ENCODE measurements around the gene GABRG1.

Gene GABRG1

DNA sequence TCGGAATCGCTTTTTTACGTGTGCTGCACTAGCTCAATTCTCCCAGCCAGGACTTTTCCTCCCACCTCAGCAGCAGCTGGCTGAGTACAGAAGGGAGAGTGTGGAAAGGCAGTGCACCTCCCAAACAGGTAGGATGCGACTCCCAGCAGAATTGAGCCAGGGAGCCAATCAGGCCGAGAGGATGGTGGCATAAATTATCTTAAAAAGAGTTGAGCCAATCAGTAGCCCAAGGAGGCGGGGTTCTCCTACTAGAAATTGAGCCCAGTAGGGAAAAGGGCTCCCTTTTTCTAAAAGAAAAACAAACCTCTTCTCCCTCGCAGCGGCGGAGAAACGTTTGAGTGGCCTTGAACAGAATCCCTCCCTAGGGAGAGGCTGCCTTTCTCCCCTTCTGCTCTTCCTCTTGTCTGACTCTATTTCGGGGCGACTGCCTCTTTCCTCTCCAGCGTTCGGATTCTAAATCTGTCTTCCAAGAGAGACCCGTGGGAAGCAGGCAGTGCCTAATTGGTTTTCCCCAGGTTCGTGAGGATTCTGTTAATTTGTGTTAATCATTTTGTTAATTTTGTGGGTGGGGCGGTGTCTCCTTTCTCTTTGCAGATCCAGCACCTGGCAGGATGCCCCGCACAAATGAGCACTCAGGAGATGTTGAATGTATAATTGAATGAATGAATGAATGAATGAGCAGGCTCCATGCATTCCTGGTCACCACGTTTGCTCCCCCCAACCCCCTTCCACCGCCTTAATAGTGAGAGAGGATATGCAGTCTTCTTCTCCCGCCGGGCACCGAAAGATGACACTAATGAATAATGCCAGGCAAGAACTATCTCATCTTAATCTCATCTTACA is at the start of gene GABRG1:
Gene GABRG1, minus strand, starts transcription at position 142 of the 843 bp plus-strand sequence. Its CDS starts 141 bp downstream, at position 1.
- DNase-seq: no peak

DNA sequence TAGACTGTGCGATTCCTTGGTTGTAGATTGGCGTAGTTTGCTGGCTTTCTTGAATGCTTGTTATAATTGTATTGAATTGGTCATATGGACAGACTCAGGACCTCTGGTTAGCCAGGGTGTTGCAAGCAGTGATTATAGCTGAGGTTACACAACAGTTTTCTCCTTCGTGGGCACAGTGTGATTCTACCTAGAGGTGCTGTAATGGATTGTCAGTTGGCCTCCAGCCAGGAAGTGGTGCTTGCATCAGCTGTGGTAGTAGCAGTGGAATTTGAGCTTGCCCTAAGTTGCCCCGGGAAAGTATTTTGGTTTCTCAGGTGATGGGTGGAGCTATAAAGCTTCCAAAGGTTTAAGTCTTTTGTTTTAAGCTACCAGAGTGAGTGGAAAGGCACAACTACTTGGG is 23.1 kb upstream of the GABRG1 start:
- no peak for DNase-seq

DNA sequence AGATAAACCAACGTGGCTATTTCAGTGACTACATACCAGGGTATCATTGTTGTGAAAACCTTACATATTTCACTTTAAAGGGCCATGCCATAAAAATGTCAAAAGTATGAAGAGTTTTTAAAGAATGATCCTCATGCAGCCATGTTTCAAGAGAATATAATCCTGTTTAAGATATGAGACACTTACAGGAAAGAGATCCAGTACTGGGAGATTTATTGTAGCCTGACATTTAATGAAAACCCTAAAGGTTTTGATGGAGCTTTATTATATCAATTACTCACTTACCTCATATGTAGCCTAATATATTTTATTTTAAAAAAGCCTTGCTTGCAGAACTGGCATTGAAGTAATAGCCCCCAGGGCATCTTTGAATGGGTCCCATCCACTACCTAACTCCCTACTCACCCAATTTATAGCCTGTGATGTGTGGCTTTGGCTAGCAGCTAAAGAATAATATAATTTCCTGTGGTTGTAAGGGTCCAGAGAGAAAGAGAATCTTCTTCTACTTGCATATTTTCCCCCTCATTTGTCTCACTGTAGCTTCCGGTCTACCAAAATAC is 7.7 kb upstream of the GABRG1 start:
- no peak for DNase-seq

DNA sequence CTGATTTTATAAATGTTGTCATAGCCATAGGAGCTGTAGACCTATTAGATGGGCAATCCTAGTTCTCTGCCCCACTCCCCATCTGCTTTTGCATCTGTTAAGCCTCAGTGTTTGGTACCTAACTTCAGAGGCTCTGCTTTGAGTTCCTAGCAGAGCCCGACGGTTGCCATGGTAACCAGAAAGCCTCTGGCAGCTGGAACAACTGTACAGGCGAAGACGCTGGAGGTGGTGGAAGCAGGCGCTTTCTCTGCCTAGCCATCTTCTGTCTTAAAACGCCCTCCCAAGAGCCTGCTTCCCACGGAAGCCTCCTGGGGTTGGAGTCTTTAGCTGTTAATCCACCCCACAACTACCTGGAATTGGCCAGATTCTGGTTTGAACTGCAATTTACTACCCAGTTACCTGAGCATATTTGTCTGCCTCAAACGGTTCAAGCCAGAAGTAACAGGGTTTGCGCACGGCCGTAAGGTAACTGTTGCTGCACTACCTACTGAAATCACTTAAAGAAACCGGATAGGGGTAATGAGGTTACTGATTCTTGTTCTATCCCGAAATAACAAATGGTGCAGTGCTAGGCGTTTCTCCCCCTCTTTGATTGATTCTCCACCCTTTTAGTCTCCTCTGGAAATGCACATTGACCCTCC is 1.0 kb upstream of the GABRG1 start:
- DNase-seq: peak; percentile 13

DNA sequence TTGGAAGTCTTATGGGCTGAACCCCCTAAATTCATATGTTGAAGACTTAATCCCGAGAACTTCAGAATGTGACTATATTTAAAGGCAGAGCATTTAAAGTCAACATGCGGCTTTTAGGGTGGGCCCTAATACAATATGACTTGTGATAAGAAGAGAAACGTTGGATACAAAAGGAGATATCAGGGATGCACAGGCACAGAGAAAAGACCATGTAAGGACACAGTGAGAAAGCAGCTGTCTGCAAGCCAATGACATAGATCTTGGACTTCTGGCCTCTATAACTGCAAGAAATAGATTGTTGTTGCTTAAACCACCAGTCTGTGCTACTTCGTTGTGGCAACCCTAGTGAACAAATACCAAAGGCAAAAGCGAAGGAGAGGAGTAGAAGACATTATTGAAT is 42.2 kb downstream of the GABRG1 start:
- no peak for DNase-seq

DNA sequence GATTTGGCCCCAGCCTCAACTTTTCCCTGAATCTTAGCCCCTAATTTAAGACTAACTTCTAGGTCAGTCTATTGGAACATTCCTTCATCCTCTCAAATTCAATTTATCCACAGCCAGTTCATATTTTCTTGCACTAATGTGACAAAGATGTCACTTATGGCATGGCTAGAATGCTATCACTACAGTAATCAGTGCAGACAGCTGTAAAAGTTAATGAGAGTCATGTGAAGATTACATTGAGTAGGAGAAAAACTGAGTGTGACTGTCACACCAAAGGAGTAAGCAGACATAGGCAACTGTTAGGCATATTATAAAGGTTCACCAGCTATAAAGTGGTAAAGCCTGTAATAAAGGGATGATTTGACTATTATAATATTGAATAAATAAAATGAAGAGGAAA is 42.6 kb downstream of the GABRG1 start:
- DNase-seq: no peak

DNA sequence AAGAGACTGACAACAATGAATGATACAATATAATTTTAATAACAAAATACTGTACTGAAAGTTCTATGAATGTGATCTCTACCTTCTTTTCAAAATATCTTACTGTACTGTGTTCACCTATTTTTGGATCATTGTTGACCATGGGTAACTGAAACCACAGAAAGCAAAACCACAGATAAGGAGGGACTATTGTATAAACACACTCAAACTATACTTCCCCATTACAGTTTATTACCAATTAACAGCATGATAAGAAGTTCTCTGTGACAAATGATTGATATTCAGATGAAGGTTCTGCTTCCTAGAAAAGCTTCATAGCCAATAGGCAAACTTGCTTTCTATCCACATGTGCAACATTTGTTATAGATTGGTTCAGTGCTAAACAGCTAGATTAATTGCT is 50.1 kb downstream of the GABRG1 start:
- DNase-seq: no peak

DNA sequence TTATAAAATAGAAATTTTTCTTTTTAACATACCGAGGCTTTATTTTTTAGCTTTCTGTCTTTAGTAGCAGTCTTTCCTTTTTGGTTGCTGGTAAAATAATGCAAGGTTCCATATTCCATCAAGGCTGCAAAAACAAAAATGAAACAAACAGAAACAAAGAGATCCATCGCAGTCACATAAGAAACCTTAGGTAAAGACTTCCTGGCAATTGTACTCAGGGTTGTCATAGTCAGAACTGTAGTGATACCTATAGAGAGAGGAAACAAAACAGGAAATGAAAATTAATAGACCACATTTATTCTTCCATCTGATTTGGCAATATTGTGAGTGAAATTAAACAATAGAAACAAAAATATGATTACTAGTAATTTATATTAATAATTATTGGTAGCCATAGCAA is 72.5 kb downstream of the GABRG1 start:
- no peak for DNase-seq

DNA sequence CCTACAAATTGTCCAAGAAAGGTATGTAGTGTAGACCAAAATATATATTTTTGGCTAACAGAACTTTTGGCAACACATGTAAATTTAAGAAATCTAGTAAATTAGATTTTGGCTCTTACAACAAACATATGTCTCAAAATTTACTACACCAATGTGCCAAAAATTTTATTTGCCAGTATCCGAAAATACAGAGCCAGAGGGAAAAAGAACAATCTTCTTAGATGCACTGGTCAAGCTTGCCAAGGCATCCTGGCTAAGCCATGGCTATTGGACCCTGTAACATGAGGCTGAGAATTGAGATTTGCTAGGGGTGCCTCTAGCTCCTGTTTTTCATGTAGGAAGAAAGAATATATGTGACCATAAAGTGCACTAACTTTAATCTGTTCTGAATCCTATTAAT is 91.8 kb downstream of the GABRG1 start:
- DNase-seq: no peak

DNA sequence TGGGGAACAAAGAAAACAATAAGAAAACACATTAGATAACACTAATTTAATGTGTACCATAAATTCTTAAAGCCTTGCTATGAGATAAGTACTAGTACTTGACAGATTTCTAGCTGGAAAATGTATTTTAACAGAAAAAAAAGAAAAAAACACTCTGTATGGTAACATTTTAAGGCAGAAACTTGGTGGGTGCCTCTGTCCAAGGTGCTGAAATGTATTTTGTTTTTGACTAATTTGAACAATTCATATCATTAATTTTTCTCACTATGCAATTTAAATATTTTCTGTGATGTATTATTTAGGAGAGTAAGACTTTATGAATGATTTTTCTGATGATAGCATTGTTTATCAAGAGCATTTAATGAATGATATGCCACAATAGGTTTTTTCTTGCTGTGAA is 107.5 kb downstream of the GABRG1 start:
- DNase-seq: no peak

DNA sequence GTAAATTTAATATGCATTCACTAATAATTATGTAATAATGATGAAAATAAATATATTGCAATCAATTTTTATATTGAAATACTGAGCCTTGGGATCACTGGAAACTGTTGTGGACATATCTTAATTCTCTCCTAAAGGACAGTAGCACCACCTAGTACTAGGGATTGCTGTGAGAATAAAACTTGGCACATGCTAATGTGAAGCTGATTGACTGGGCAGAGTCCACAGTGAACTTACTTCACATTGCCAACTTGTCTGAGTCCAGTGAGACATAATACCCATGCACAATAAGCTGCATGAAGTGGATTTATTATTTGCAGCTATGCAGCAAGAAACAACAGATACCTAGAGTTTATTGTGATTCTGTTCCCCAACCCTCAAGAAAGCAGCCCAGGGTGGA is 131.1 kb downstream of the GABRG1 start:
- no peak for DNase-seq

DNA sequence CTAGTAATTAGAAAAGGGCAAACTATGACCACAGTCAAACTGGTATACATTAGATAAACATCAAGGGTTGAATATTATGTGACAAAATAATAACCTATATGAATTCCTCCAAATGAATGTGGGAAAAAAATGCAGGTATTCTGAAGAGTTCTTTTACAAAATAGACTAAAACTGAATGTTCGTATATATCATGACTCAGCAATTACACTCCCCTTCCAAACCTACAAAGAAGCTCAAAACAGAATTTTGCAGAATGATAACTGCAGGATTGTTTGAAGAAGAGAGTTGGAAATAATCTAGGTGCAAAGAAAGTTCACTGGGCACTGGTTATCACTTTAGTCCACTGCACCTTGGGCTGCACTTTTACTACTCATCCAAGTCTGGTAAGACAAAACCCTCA is 134.1 kb downstream of the GABRG1 start:
- DNase-seq: no peak

DNA sequence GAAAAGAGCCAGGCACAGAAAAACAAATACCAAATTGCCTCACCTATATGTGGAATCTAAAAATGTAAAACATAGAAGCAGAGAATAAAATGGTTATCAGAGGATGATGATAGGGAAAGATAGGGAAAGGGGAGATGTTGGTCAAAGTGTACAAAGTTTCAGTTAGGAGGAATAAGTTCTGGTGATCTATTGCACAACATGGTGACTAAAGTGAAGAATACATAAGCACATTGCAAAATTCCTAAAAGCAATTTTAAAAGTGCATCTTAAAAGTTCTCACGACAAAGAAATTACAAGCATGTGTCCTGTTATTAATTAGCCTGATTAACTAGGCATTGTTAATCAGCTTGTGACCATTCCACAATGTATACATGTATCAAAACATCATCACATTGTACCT is 136.0 kb downstream of the GABRG1 start:
- DNase-seq: no peak
